AG09309 (cell line): ENCODE measurements around the gene NEUROG3.
"Not testable (repeated sequence)": the region's sequence is repeated elsewhere in the genome, so short reads cannot be mapped to it uniquely, and the experiment has no call there.

Source experiments
- DNase-seq: peaks from one replicate; pipeline ENCODE4 v3.0.0-alpha.2; 2010; ENCODE audit warnings: low read depth
- H3K4me3 ChIP-seq: 2 replicates; pipeline ENCODE4 v1.5.1; 2011; ENCODE audit warnings: mild to moderate bottlenecking, low read depth, low read length, moderate library complexity; ENCODE audit not compliant: control insufficient read depth
- TF ChIP-seq, protein P1 (sequence below): IDR thresholded peaks from 2 replicates; pipeline ENCODE4 v1.5.1; 2011; ENCODE audit warnings: mild to moderate bottlenecking, low read depth, low read length, inconsistent platforms; ENCODE audit not compliant: insufficient read depth, control insufficient read depth; ENCODE audit errors: missing control alignments

The NEUROG3 gene

GRCh38 chr10:69549959-69550358 lies 23.3 kb downstream of the NEUROG3 start:
- TF ChIP-seq, protein P1, sequence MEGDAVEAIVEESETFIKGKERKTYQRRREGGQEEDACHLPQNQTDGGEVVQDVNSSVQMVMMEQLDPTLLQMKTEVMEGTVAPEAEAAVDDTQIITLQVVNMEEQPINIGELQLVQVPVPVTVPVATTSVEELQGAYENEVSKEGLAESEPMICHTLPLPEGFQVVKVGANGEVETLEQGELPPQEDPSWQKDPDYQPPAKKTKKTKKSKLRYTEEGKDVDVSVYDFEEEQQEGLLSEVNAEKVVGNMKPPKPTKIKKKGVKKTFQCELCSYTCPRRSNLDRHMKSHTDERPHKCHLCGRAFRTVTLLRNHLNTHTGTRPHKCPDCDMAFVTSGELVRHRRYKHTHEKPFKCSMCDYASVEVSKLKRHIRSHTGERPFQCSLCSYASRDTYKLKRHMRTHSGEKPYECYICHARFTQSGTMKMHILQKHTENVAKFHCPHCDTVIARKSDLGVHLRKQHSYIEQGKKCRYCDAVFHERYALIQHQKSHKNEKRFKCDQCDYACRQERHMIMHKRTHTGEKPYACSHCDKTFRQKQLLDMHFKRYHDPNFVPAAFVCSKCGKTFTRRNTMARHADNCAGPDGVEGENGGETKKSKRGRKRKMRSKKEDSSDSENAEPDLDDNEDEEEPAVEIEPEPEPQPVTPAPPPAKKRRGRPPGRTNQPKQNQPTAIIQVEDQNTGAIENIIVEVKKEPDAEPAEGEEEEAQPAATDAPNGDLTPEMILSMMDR = no peak
- DNase-seq = no peak
- no peak overlapping the region for H3K4me3 ChIP-seq

DNA sequence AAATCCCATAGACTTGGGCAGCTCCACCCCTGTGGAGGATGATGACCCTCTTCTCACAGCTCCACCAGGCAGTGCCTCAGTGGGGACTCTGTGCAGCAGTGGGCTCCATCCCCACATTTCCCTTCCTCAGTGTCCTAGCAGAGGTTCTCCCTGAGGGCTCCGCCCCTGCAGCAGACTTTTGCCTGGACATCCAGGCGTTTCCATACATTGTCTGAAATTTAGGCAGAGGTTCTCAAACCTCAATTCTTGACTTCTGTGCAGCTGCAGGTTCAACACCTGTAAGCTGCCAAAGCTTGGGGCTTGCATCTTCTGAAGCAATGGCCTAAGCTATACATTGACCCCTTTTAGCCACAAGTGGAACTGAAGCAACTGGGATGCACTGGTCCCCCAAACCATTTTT lies 31.8 kb downstream of the NEUROG3 start:
- TF ChIP-seq, protein P1 = no peak
- no peak for DNase-seq
- H3K4me3 ChIP-seq = no peak overlapping the region

GRCh38 chr10:69538461-69538860 lies 34.8 kb downstream of the NEUROG3 start:
- DNase-seq = no peak
- H3K4me3 ChIP-seq = no peak overlapping the region
- TF ChIP-seq, protein P1 = no peak

GRCh38 chr10:69537449-69537848 lies 35.8 kb downstream of the NEUROG3 start:
- no peak for DNase-seq
- TF ChIP-seq, protein P1 = no peak
- H3K4me3 ChIP-seq = no peak overlapping the region

- not testable (repeated sequence) for DNase-seq, H3K4me3 ChIP-seq
Measured at GRCh38 chr10:69536521-69536920, 36.7 kb downstream of the NEUROG3 start.

DNA sequence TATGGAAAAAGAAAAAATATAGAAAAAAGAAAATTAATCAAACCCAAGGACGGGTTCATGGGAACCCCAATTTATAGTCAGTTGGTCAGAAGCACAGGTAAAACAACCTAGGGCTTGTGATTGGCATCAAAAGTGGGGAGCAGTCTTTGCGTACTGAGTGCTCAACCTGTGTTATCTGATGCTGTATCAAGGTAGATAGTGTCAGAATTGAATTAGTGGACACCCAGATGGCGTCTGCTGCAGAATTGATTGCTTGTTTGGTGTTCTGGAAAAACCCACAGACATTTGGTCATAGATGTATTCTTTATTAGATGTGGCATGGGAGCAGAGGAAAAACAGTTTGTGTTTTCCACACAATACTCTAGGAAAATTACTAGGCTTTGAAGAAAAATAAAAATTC lies 39.6 kb downstream of the NEUROG3 start:
- no peak overlapping the region for H3K4me3 ChIP-seq
- TF ChIP-seq, protein P1 = no peak
- no peak for DNase-seq

DNA sequence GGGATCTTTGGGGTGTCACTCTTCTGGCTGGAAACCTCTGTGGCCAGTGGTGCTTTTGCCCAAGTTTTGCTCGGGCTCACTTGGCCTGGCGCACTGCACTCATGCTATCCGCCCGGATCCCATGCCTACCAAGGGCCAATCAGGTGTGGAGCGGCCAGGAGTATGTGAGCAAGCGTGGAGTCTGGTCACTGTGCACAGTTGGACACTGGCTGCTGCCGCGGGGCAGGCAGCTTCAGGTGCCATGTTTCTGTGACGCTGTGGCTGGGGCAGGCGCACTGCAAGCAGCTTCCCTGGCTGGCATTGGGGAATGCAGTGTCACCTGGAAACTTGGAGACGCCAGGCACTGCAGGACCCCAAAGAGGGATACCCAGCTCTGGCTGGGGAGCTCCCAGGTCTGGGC lies 45.3 kb downstream of the NEUROG3 start:
- no peak overlapping the region for H3K4me3 ChIP-seq
- no peak for DNase-seq
- TF ChIP-seq, protein P1 = no peak
